Subcutaneous abdominal adipose tissue (tissue), 5 donors: ENCODE data around the gene CNTNAP5.

Source experiments
- H3K27ac ChIP-seq: one replicate; pipeline ENCODE4 v1.7.0; 2013; ENCODE audit warnings: low read depth, mild to moderate bottlenecking, inconsistent platforms, low read length, moderate library complexity
- H3K27me3 ChIP-seq, 5 donors: one replicate each; pipeline ENCODE4 v1.7.0; 2013; ENCODE audit warnings: low read length in 5 of 5, inconsistent platforms in 1 of 5; ENCODE audit not compliant: control insufficient read depth in 5 of 5, insufficient read depth in 4 of 5
- H3K36me3 ChIP-seq, 5 donors: one replicate each; pipeline ENCODE4 v1.7.0; 2013; ENCODE audit warnings: low read length in 5 of 5; ENCODE audit not compliant: control insufficient read depth in 5 of 5, insufficient read depth in 5 of 5
- H3K4me1 ChIP-seq, 5 donors: one replicate each; pipeline ENCODE4 v1.7.0; 2013; ENCODE audit warnings: low read length in 5 of 5, mild to moderate bottlenecking in 3 of 5, moderate library complexity in 1 of 5; ENCODE audit not compliant: control insufficient read depth in 5 of 5, insufficient read depth in 5 of 5
- H3K4me3 ChIP-seq, 5 donors: one replicate each; pipeline ENCODE4 v1.7.0; 2013; ENCODE audit warnings: low read length in 5 of 5, low read depth in 1 of 5
- H3K9ac ChIP-seq, 5 donors: one replicate each; pipeline ENCODE4 v1.7.0; 2013; ENCODE audit warnings: low read length in 5 of 5, mild to moderate bottlenecking in 4 of 5, moderate library complexity in 3 of 5
- H3K9me3 ChIP-seq, 5 donors: one replicate each; pipeline ENCODE4 v1.7.0; 2013; ENCODE audit warnings: low read length in 5 of 5; ENCODE audit not compliant: control insufficient read depth in 5 of 5
- donor health status: healthy.
- donor health status: healthy.
- donor health status: healthy.
- donor health status: healthy.
- donor health status: healthy.

Gene CNTNAP5

GRCh38 chr2:124027182-124027581, 2.1 kb downstream of the CNTNAP5 start:
- Histone ChIP-seq H3K36me3 (no peaks in the 10 kb centered on the region), H3K4me3 (no peak overlapping the region), H3K9me3 (no peaks in the 10 kb centered on the region), H3K9ac (no peak overlapping the region), H3K27ac (no peak overlapping the region), H3K27me3 (peaks cover 8 to 32% (median 24%) of the 10 kb centered on the region in 5 donors), H3K4me1 (peaks cover 0 to 9% (median 9%) of the 10 kb centered on the region in 5 donors)

- H3K9ac ChIP-seq, result no peak overlapping the region
- no peaks in the 10 kb centered on the region for H3K4me1 ChIP-seq
- no peak overlapping the region for H3K27ac ChIP-seq
- no peaks in the 10 kb centered on the region for H3K9me3 ChIP-seq
- H3K36me3 ChIP-seq, result no peaks in the 10 kb centered on the region
- H3K4me3 ChIP-seq, result no peak overlapping the region
- H3K27me3 ChIP-seq, result no peaks in the 10 kb centered on the region
These were observed 7.7 kb downstream of the CNTNAP5 start for GRCh38 chr2:124032799-124033198.

GRCh38 chr2:124034265-124034664, 9.2 kb downstream of the CNTNAP5 start:
- Histone ChIP-seq H3K36me3 (no peaks in the 10 kb centered on the region), H3K27me3 (no peaks in the 10 kb centered on the region), H3K4me3 (no peak overlapping the region), H3K27ac (no peak overlapping the region), H3K9me3 (no peaks in the 10 kb centered on the region), H3K9ac (no peak overlapping the region), H3K4me1 (no peaks in the 10 kb centered on the region)

GRCh38 chr2:124035001-124035400, 9.9 kb downstream of the CNTNAP5 start:
- no peak overlapping the region for H3K9ac ChIP-seq
- no peak overlapping the region for H3K27ac ChIP-seq
- no peaks in the 10 kb centered on the region for H3K9me3 ChIP-seq
- H3K27me3 ChIP-seq, result no peaks in the 10 kb centered on the region
- no peaks in the 10 kb centered on the region for H3K4me1 ChIP-seq
- no peak overlapping the region for H3K4me3 ChIP-seq
- H3K36me3 ChIP-seq, result no peaks in the 10 kb centered on the region

GRCh38 chr2:124039032-124039431, 13.9 kb downstream of the CNTNAP5 start:
- Histone ChIP-seq H3K9ac (no peak overlapping the region), H3K27ac (no peak overlapping the region), H3K4me1 (no peaks in the 10 kb centered on the region), H3K27me3 (no peaks in the 10 kb centered on the region), H3K9me3 (no peaks in the 10 kb centered on the region), H3K36me3 (no peaks in the 10 kb centered on the region), H3K4me3 (no peak overlapping the region)

- H3K9ac ChIP-seq, result no peak overlapping the region
- H3K4me3 ChIP-seq, result no peak overlapping the region
- H3K36me3 ChIP-seq, result no peaks in the 10 kb centered on the region
- no peaks in the 10 kb centered on the region for H3K9me3 ChIP-seq
- no peaks in the 10 kb centered on the region for H3K27me3 ChIP-seq
- no peaks in the 10 kb centered on the region for H3K4me1 ChIP-seq
- H3K27ac ChIP-seq, result no peak overlapping the region
These were observed 14.7 kb downstream of the CNTNAP5 start for GRCh38 chr2:124039762-124040291.

GRCh38 chr2:124045894-124046293, 20.8 kb downstream of the CNTNAP5 start:
- no peaks in the 10 kb centered on the region for H3K9me3 ChIP-seq
- H3K9ac ChIP-seq, result no peak overlapping the region
- no peak overlapping the region for H3K4me3 ChIP-seq
- no peaks in the 10 kb centered on the region for H3K27me3 ChIP-seq
- no peak overlapping the region for H3K27ac ChIP-seq
- H3K4me1 ChIP-seq, result no peaks in the 10 kb centered on the region
- no peaks in the 10 kb centered on the region for H3K36me3 ChIP-seq

- Histone ChIP-seq H3K9me3 (no peaks in the 10 kb centered on the region), H3K36me3 (no peaks in the 10 kb centered on the region), H3K9ac (no peak overlapping the region), H3K4me1 (no peaks in the 10 kb centered on the region), H3K4me3 (no peak overlapping the region), H3K27me3 (no peaks in the 10 kb centered on the region), H3K27ac (no peak overlapping the region)
These were observed 21.2 kb downstream of the CNTNAP5 start for GRCh38 chr2:124046332-124046731.

GRCh38 chr2:124048102-124048501, 23.0 kb downstream of the CNTNAP5 start:
- H3K27me3 ChIP-seq, result no peaks in the 10 kb centered on the region
- H3K9me3 ChIP-seq, result no peaks in the 10 kb centered on the region
- no peak overlapping the region for H3K9ac ChIP-seq
- no peaks in the 10 kb centered on the region for H3K4me1 ChIP-seq
- H3K4me3 ChIP-seq, result no peak overlapping the region
- no peak overlapping the region for H3K27ac ChIP-seq
- no peaks in the 10 kb centered on the region for H3K36me3 ChIP-seq

- H3K9ac ChIP-seq, result no peak overlapping the region
- no peaks in the 10 kb centered on the region for H3K9me3 ChIP-seq
- H3K4me3 ChIP-seq, result no peak overlapping the region
- H3K36me3 ChIP-seq, result no peaks in the 10 kb centered on the region
- no peaks in the 10 kb centered on the region for H3K27me3 ChIP-seq
- no peak overlapping the region for H3K27ac ChIP-seq
- H3K4me1 ChIP-seq, result no peaks in the 10 kb centered on the region
These were observed 23.6 kb downstream of the CNTNAP5 start for GRCh38 chr2:124048664-124049063.

- no peak overlapping the region for H3K4me3 ChIP-seq
- no peaks in the 10 kb centered on the region for H3K27me3 ChIP-seq
- H3K4me1 ChIP-seq, result peaks cover 0 to 3% (median 0%) of the 10 kb centered on the region in 5 donors
- H3K27ac ChIP-seq, result no peak overlapping the region
- H3K9ac ChIP-seq, result no peak overlapping the region
- no peaks in the 10 kb centered on the region for H3K36me3 ChIP-seq
- H3K9me3 ChIP-seq, result no peaks in the 10 kb centered on the region
These were observed 24.0 kb downstream of the CNTNAP5 start for GRCh38 chr2:124049136-124049535.
